GM19467 (cell line): ENCODE results near the gene PRKN.

ENCODE experiments used
- ATAC-seq: cut with Tn5 transposase; IDR thresholded peaks from one replicate; pipeline ENCODE4 v1.9.1; 2021; ENCODE audit warnings: mild to moderate bottlenecking, moderate library complexity; ENCODE audit not compliant: unreplicated experiment

Gene PRKN

GRCh38 chr6:162151021-162151665 lies 576.4 kb downstream of the PRKN start:
- no peak for ATAC-seq

GRCh38 chr6:162150295-162150694 lies 577.3 kb downstream of the PRKN start:
- ATAC-seq = no peak

- no peak for ATAC-seq
Observed at GRCh38 chr6:162149786-162150185, 577.8 kb downstream of the PRKN start.

- no peak for ATAC-seq
Observed at GRCh38 chr6:162147805-162148204, 579.8 kb downstream of the PRKN start.

GRCh38 chr6:162147281-162147680 lies 580.3 kb downstream of the PRKN start:
- no peak for ATAC-seq

GRCh38 chr6:162140251-162140852 lies 587.2 kb downstream of the PRKN start:
- ATAC-seq = no peak

GRCh38 chr6:162125659-162126058 lies 601.9 kb downstream of the PRKN start:
- no peak for ATAC-seq

- ATAC-seq = no peak
Observed at GRCh38 chr6:162124710-162125435, 602.7 kb downstream of the PRKN start.

GRCh38 chr6:162123797-162124196 lies 603.8 kb downstream of the PRKN start:
- no peak for ATAC-seq

- no peak for ATAC-seq
Observed at GRCh38 chr6:162119341-162119740, 608.2 kb downstream of the PRKN start.

- ATAC-seq = no peak
Observed at GRCh38 chr6:162118706-162119105, 608.9 kb downstream of the PRKN start.

GRCh38 chr6:162116902-162117525 lies 610.6 kb downstream of the PRKN start:
- no peak for ATAC-seq

- no peak for ATAC-seq
Observed at GRCh38 chr6:162109480-162110050, 618.0 kb downstream of the PRKN start.

- ATAC-seq = no peak
Observed at GRCh38 chr6:162108041-162108440, 619.5 kb downstream of the PRKN start.

GRCh38 chr6:162100096-162100495 lies 627.5 kb downstream of the PRKN start:
- no peak for ATAC-seq

GRCh38 chr6:162099685-162100084 lies 627.9 kb downstream of the PRKN start:
- ATAC-seq = no peak

- ATAC-seq = no peak
Observed at GRCh38 chr6:162092816-162093502, 634.6 kb downstream of the PRKN start.

GRCh38 chr6:162090734-162091133 lies 636.8 kb downstream of the PRKN start:
- ATAC-seq = no peak

GRCh38 chr6:162088091-162088490 lies 639.5 kb downstream of the PRKN start:
- no peak for ATAC-seq

- ATAC-seq = no peak
Observed at GRCh38 chr6:162085561-162085960, 642.0 kb downstream of the PRKN start.

GRCh38 chr6:162082520-162082919 lies 645.0 kb downstream of the PRKN start:
- ATAC-seq = no peak
